GM18505 (cell line): Measurements from ENCODE around the gene BATF3.
"Not testable (repeated sequence)": the region's sequence is repeated elsewhere in the genome, so short reads cannot be mapped to it uniquely, and the experiment has no call there.

Experiments used
- ATAC-seq: cut with Tn5 transposase; IDR thresholded peaks from one replicate; pipeline ENCODE4 v1.9.1; 2021; ENCODE audit not compliant: unreplicated experiment
- POLR2A ChIP-seq: IDR thresholded peaks from 4 replicates; pipeline ENCODE4 v1.6.1; 2011; ENCODE audit warnings: borderline replicate concordance; ENCODE audit not compliant: insufficient read depth, insufficient read length; ENCODE audit errors: extremely low read depth

The BATF3 gene

GRCh38 chr1:212699625-212700222 lies at the start of gene BATF3:
TSS of gene BATF3 (minus strand) at chr1:212699840. CDS start at chr1:212699762, 78 bp downstream.
- TF ChIP-seq POLR2A = no peak
- peak; percentile 17 for ATAC-seq

GRCh38 chr1:212746546-212746945 lies 46.9 kb upstream of the BATF3 start:
- no peak for ATAC-seq
- TF ChIP-seq POLR2A = no peak

GRCh38 chr1:212745303-212745702 lies 45.7 kb upstream of the BATF3 start:
- ATAC-seq = no peak
- TF ChIP-seq POLR2A = no peak

GRCh38 chr1:212743901-212744475 lies 44.3 kb upstream of the BATF3 start:
- ATAC-seq = no peak
- no peak for TF ChIP-seq POLR2A

- no peak for ATAC-seq
Measured at GRCh38 chr1:212738330-212738729, 38.7 kb upstream of the BATF3 start.

GRCh38 chr1:212737559-212737958 lies 37.9 kb upstream of the BATF3 start:
- TF ChIP-seq POLR2A = no peak
- no peak for ATAC-seq

More at GRCh38 chr1:212738330-212738729, 38.7 kb upstream of the BATF3 start:
- no peak for TF ChIP-seq POLR2A

GRCh38 chr1:212733109-212733508 lies 33.5 kb upstream of the BATF3 start:
- no peak for TF ChIP-seq POLR2A
- no peak for ATAC-seq

GRCh38 chr1:212731630-212732029 lies 32.0 kb upstream of the BATF3 start:
- no peak for ATAC-seq
- no peak for TF ChIP-seq POLR2A

GRCh38 chr1:212728606-212729005 lies 29.0 kb upstream of the BATF3 start:
- no peak for ATAC-seq
- no peak for TF ChIP-seq POLR2A

GRCh38 chr1:212727386-212728181 lies 27.9 kb upstream of the BATF3 start:
- TF ChIP-seq POLR2A = no peak

GRCh38 chr1:212724679-212725078 lies 25.0 kb upstream of the BATF3 start:
- not testable (repeated sequence) for ATAC-seq

More at GRCh38 chr1:212727386-212728181, 27.9 kb upstream of the BATF3 start:
- ATAC-seq = no peak

- no peak for ATAC-seq
- no peak for TF ChIP-seq POLR2A
Measured at GRCh38 chr1:212722270-212722957, 22.8 kb upstream of the BATF3 start.
